ENCODE measurements around the gene SIX5.

GRCh38 chr19:45817725-45818301 is 48.8 kb upstream of the SIX5 start:
- TF ChIP-seq, protein P1, sequence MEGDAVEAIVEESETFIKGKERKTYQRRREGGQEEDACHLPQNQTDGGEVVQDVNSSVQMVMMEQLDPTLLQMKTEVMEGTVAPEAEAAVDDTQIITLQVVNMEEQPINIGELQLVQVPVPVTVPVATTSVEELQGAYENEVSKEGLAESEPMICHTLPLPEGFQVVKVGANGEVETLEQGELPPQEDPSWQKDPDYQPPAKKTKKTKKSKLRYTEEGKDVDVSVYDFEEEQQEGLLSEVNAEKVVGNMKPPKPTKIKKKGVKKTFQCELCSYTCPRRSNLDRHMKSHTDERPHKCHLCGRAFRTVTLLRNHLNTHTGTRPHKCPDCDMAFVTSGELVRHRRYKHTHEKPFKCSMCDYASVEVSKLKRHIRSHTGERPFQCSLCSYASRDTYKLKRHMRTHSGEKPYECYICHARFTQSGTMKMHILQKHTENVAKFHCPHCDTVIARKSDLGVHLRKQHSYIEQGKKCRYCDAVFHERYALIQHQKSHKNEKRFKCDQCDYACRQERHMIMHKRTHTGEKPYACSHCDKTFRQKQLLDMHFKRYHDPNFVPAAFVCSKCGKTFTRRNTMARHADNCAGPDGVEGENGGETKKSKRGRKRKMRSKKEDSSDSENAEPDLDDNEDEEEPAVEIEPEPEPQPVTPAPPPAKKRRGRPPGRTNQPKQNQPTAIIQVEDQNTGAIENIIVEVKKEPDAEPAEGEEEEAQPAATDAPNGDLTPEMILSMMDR (conservative IDR thresholded peaks at IDR 0.05): no peak
- no peak for TF ChIP-seq EZH2 (IDR thresholded peaks at IDR 0.05; ENCODE audit: low read depth)

Data from PC-9 (cell line).